ENCODE data around the gene RHOA.
A peak's percentile ranks its signal among the peaks of the same experiment; 100 is the strongest.

The RHOA gene

GRCh38 chr3:49454898-49455681, 43.3 kb upstream of the RHOA start:
- Histone ChIP-seq H2BK12ac (ENCODE audit: low read length) (peak overlapping the region; percentile 92), H4K12ac (ENCODE audit: low read depth, low read length) (peak overlapping the region; percentile 22), H2AFZ (ENCODE audit: insufficient read depth, low read length, poor library complexity) (peak overlapping the region; percentile 23), H3K27me3 (ENCODE audit: insufficient read depth, low read length) (no peaks in the 10 kb centered on the region), H2BK5ac (ENCODE audit: low read depth, low read length, poor library complexity) (peak overlapping the region; percentile 23), H4K8ac (ENCODE audit: low read depth, low read length) (peak overlapping the region; percentile 63), H3K4me1 (ENCODE audit: control insufficient read depth in 1 of 2, insufficient read depth in 2 of 2, low read length in 2 of 2) (peaks cover 26 to 29% of the 10 kb centered on the region in 2 experiments), H3K4ac (ENCODE audit: low read depth, low read length) (peak overlapping the region; percentile 65), H3K9me3 (ENCODE audit: insufficient read depth, low read depth, low read length) (no peaks in the 10 kb centered on the region), H2BK120ac (ENCODE audit: insufficient read depth, low read length, poor library complexity) (peak overlapping the region; percentile 82), H2AK5ac (ENCODE audit: low read length) (peak overlapping the region; percentile 63), H3K18ac (ENCODE audit: low read length) (peak overlapping the region; percentile 34), H3K14ac (ENCODE audit: low read length) (peak overlapping the region; percentile 68), H4K91ac (ENCODE audit: low read depth, low read length) (peak overlapping the region; percentile 69), H3K36me3 (ENCODE audit: control insufficient read depth in 1 of 2, insufficient read depth in 2 of 2, low read length in 2 of 2) (no peaks in the 10 kb centered on the region), H3K4me3 (ENCODE audit: low read depth, low read length) (no peak overlapping the region), H3K9ac (ENCODE audit: low read length) (no peak overlapping the region), H3K79me2 (ENCODE audit: control insufficient read depth, insufficient read depth, low read length, poor library complexity) (peaks cover 3% of the 10 kb centered on the region), H3K79me1 (ENCODE audit: low read length) (peaks cover 24% of the 10 kb centered on the region), H3K27ac (ENCODE audit: low read depth, low read length) (peak overlapping the region; percentile 44), H3K4me2 (ENCODE audit: low read length) (no peak overlapping the region), H3K23ac (ENCODE audit: low read length) (no peak overlapping the region)
- DNase-seq, result peak in 1 of 2 donors; percentile 27
- no CpG with 5 or more reads among the region's 3 CpGs for WGBS (ENCODE audit: extremely low coverage, insufficient coverage, insufficient read length)

DNA sequence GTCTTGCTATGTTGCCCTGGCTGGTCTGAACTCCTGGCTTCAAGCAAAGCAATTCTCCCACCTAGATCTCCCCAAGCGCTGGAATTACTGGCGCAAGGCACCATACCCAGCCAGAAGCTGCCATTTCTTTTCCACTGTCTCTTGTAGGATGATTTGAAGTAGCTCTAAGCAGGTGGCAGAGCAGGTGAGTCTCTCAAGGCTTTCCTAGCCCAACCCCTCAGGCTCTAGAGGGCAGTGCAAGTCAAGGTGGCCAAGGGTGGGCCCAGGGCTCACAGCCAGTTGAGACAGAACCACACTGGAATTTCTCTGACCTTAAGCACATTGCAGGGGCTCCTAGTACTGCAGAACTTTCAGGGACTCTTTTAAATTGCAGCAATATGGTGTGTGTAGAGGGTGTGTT, 42.7 kb upstream of the RHOA start:
- H3K27me3 ChIP-seq (ENCODE audit: insufficient read depth, low read length), result no peaks in the 10 kb centered on the region
- DNase-seq, result peak; percentile 71 to 78
- no peak overlapping the region for H2BK120ac ChIP-seq (ENCODE audit: insufficient read depth, low read length, poor library complexity)
- peaks cover 22% of the 10 kb centered on the region for H3K79me1 ChIP-seq (ENCODE audit: low read length)
- H3K18ac ChIP-seq (ENCODE audit: low read length), result no peak overlapping the region
- H3K27ac ChIP-seq (ENCODE audit: low read depth, low read length), result no peak overlapping the region
- H3K23ac ChIP-seq (ENCODE audit: low read length), result no peak overlapping the region
- no peak overlapping the region for H2BK12ac ChIP-seq (ENCODE audit: low read length)
- H3K4me2 ChIP-seq (ENCODE audit: low read length), result no peak overlapping the region
- H3K9ac ChIP-seq (ENCODE audit: low read length), result no peak overlapping the region
- no peaks in the 10 kb centered on the region for H3K9me3 ChIP-seq (ENCODE audit: insufficient read depth, low read depth, low read length)
- no peak overlapping the region for H2AFZ ChIP-seq (ENCODE audit: insufficient read depth, low read length, poor library complexity)
- H2AK5ac ChIP-seq (ENCODE audit: low read length), result no peak overlapping the region
- H3K79me2 ChIP-seq (ENCODE audit: control insufficient read depth, insufficient read depth, low read length, poor library complexity), result peaks cover 3% of the 10 kb centered on the region
- H2BK5ac ChIP-seq (ENCODE audit: low read depth, low read length, poor library complexity), result no peak overlapping the region
- no peak overlapping the region for H4K12ac ChIP-seq (ENCODE audit: low read depth, low read length)
- no peak overlapping the region for H4K8ac ChIP-seq (ENCODE audit: low read depth, low read length)
- no CpG with 5 or more reads among the region's 2 CpGs for WGBS (ENCODE audit: extremely low coverage, insufficient coverage, insufficient read length)
- no peak overlapping the region for H4K91ac ChIP-seq (ENCODE audit: low read depth, low read length)
- H3K4me3 ChIP-seq (ENCODE audit: low read depth, low read length), result no peak overlapping the region
- no peak overlapping the region for H3K14ac ChIP-seq (ENCODE audit: low read length)
- H3K4me1 ChIP-seq (ENCODE audit: control insufficient read depth in 1 of 2, insufficient read depth in 2 of 2, low read length in 2 of 2), result peaks cover 21 to 25% of the 10 kb centered on the region in 2 experiments
- H3K4ac ChIP-seq (ENCODE audit: low read depth, low read length), result no peak overlapping the region
- H3K36me3 ChIP-seq (ENCODE audit: control insufficient read depth in 1 of 2, insufficient read depth in 2 of 2, low read length in 2 of 2), result no peaks in the 10 kb centered on the region

DNA sequence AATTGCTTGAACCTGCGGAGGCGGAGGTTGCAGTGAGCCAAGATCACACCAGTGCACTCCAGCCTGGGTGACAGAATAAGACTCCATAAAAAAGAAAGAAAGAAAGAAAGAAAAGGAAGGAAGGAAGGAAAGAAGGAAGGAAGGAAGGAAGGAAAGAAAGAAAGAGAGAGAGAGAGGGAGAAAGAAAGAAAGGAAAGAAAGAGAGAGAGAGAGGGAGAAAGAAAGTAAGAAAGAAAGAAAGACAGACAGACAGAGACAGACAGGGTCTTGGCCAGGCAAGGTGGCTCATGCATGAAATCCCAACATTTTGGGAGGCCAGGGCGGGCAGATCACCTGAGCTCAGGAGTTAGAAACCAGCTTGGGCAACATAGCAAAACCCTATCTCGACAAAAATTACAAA, 41.8 kb upstream of the RHOA start:
- Histone ChIP-seq H3K23ac (ENCODE audit: low read length) (no peak overlapping the region), H3K4me1 (ENCODE audit: control insufficient read depth in 1 of 2, insufficient read depth in 2 of 2, low read length in 2 of 2) (peaks cover 13 to 17% of the 10 kb centered on the region in 2 experiments), H4K91ac (ENCODE audit: low read depth, low read length) (no peak overlapping the region), H2AK5ac (ENCODE audit: low read length) (no peak overlapping the region), H3K79me1 (ENCODE audit: low read length) (peaks cover 14% of the 10 kb centered on the region), H3K18ac (ENCODE audit: low read length) (no peak overlapping the region), H3K4me3 (ENCODE audit: low read depth, low read length) (no peak overlapping the region), H2BK5ac (ENCODE audit: low read depth, low read length, poor library complexity) (no peak overlapping the region), H2BK12ac (ENCODE audit: low read length) (no peak overlapping the region), H3K79me2 (ENCODE audit: control insufficient read depth, insufficient read depth, low read length, poor library complexity) (peaks cover 3% of the 10 kb centered on the region), H3K14ac (ENCODE audit: low read length) (no peak overlapping the region), H3K4me2 (ENCODE audit: low read length) (no peak overlapping the region), H2BK120ac (ENCODE audit: insufficient read depth, low read length, poor library complexity) (no peak overlapping the region), H2AFZ (ENCODE audit: insufficient read depth, low read length, poor library complexity) (no peak overlapping the region), H3K9ac (ENCODE audit: low read length) (no peak overlapping the region), H3K27ac (ENCODE audit: low read depth, low read length) (no peak overlapping the region), H3K9me3 (ENCODE audit: insufficient read depth, low read depth, low read length) (no peaks in the 10 kb centered on the region), H4K12ac (ENCODE audit: low read depth, low read length) (no peak overlapping the region), H3K4ac (ENCODE audit: low read depth, low read length) (no peak overlapping the region), H3K27me3 (ENCODE audit: insufficient read depth, low read length) (no peaks in the 10 kb centered on the region), H3K36me3 (ENCODE audit: control insufficient read depth in 1 of 2, insufficient read depth in 2 of 2, low read length in 2 of 2) (no peaks in the 10 kb centered on the region), H4K8ac (ENCODE audit: low read depth, low read length) (no peak overlapping the region)
- no CpG with 5 or more reads among the region's 4 CpGs for WGBS (ENCODE audit: extremely low coverage, insufficient coverage, insufficient read length)
- DNase-seq, result no peak

- no peak overlapping the region for H2AFZ ChIP-seq (ENCODE audit: insufficient read depth, low read length, poor library complexity)
- H3K14ac ChIP-seq (ENCODE audit: low read length), result no peak overlapping the region
- H3K4me1 ChIP-seq (ENCODE audit: control insufficient read depth in 1 of 2, insufficient read depth in 2 of 2, low read length in 2 of 2), result peaks cover 2 to 4% of the 10 kb centered on the region in 2 experiments
- no peak overlapping the region for H2AK5ac ChIP-seq (ENCODE audit: low read length)
- peak; percentile 71 to 82 for DNase-seq
- H2BK120ac ChIP-seq (ENCODE audit: insufficient read depth, low read length, poor library complexity), result no peak overlapping the region
- no peak overlapping the region for H3K23ac ChIP-seq (ENCODE audit: low read length)
- H2BK5ac ChIP-seq (ENCODE audit: low read depth, low read length, poor library complexity), result no peak overlapping the region
- H3K27me3 ChIP-seq (ENCODE audit: insufficient read depth, low read length), result no peaks in the 10 kb centered on the region
- no peak overlapping the region for H4K12ac ChIP-seq (ENCODE audit: low read depth, low read length)
- no CpG with 5 or more reads among the region's 5 CpGs for WGBS (ENCODE audit: extremely low coverage, insufficient coverage, insufficient read length)
- no peak overlapping the region for H2BK12ac ChIP-seq (ENCODE audit: low read length)
- H3K9ac ChIP-seq (ENCODE audit: low read length), result no peak overlapping the region
- no peak overlapping the region for H3K27ac ChIP-seq (ENCODE audit: low read depth, low read length)
- no peak overlapping the region for H3K4me2 ChIP-seq (ENCODE audit: low read length)
- no peaks in the 10 kb centered on the region for H3K9me3 ChIP-seq (ENCODE audit: insufficient read depth, low read depth, low read length)
- no peaks in the 10 kb centered on the region for H3K79me2 ChIP-seq (ENCODE audit: control insufficient read depth, insufficient read depth, low read length, poor library complexity)
- no peak overlapping the region for H3K4me3 ChIP-seq (ENCODE audit: low read depth, low read length)
- no peak overlapping the region for H4K8ac ChIP-seq (ENCODE audit: low read depth, low read length)
- no peak overlapping the region for H3K4ac ChIP-seq (ENCODE audit: low read depth, low read length)
- peak overlapping the region; percentile 14 for H4K91ac ChIP-seq (ENCODE audit: low read depth, low read length)
- no peaks in the 10 kb centered on the region for H3K36me3 ChIP-seq (ENCODE audit: control insufficient read depth in 1 of 2, insufficient read depth in 2 of 2, low read length in 2 of 2)
- no peak overlapping the region for H3K18ac ChIP-seq (ENCODE audit: low read length)
- H3K79me1 ChIP-seq (ENCODE audit: low read length), result peaks cover 6% of the 10 kb centered on the region
These were observed 33.6 kb upstream of the RHOA start for GRCh38 chr3:49445391-49445790.
